ENCODE measurements around the gene PGA4.

GRCh38 chr11:61264371-61264770 is 42.2 kb downstream of the PGA4 start:
- no peak for TF ChIP-seq EGR1 (IDR thresholded peaks at IDR 0.05; ENCODE audit: low read depth in 2 of 2)
- TF ChIP-seq RAD21 (IDR thresholded peaks at IDR 0.05), result no peak
- TF ChIP-seq, protein P1, sequence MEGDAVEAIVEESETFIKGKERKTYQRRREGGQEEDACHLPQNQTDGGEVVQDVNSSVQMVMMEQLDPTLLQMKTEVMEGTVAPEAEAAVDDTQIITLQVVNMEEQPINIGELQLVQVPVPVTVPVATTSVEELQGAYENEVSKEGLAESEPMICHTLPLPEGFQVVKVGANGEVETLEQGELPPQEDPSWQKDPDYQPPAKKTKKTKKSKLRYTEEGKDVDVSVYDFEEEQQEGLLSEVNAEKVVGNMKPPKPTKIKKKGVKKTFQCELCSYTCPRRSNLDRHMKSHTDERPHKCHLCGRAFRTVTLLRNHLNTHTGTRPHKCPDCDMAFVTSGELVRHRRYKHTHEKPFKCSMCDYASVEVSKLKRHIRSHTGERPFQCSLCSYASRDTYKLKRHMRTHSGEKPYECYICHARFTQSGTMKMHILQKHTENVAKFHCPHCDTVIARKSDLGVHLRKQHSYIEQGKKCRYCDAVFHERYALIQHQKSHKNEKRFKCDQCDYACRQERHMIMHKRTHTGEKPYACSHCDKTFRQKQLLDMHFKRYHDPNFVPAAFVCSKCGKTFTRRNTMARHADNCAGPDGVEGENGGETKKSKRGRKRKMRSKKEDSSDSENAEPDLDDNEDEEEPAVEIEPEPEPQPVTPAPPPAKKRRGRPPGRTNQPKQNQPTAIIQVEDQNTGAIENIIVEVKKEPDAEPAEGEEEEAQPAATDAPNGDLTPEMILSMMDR (IDR thresholded peaks at IDR 0.05; ENCODE audit: low read depth, low read length, missing input control), result no peak
- TF ChIP-seq, protein P2, sequence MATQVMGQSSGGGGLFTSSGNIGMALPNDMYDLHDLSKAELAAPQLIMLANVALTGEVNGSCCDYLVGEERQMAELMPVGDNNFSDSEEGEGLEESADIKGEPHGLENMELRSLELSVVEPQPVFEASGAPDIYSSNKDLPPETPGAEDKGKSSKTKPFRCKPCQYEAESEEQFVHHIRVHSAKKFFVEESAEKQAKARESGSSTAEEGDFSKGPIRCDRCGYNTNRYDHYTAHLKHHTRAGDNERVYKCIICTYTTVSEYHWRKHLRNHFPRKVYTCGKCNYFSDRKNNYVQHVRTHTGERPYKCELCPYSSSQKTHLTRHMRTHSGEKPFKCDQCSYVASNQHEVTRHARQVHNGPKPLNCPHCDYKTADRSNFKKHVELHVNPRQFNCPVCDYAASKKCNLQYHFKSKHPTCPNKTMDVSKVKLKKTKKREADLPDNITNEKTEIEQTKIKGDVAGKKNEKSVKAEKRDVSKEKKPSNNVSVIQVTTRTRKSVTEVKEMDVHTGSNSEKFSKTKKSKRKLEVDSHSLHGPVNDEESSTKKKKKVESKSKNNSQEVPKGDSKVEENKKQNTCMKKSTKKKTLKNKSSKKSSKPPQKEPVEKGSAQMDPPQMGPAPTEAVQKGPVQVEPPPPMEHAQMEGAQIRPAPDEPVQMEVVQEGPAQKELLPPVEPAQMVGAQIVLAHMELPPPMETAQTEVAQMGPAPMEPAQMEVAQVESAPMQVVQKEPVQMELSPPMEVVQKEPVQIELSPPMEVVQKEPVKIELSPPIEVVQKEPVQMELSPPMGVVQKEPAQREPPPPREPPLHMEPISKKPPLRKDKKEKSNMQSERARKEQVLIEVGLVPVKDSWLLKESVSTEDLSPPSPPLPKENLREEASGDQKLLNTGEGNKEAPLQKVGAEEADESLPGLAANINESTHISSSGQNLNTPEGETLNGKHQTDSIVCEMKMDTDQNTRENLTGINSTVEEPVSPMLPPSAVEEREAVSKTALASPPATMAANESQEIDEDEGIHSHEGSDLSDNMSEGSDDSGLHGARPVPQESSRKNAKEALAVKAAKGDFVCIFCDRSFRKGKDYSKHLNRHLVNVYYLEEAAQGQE (IDR thresholded peaks at IDR 0.05), result no peak
- TF ChIP-seq, protein P3, sequence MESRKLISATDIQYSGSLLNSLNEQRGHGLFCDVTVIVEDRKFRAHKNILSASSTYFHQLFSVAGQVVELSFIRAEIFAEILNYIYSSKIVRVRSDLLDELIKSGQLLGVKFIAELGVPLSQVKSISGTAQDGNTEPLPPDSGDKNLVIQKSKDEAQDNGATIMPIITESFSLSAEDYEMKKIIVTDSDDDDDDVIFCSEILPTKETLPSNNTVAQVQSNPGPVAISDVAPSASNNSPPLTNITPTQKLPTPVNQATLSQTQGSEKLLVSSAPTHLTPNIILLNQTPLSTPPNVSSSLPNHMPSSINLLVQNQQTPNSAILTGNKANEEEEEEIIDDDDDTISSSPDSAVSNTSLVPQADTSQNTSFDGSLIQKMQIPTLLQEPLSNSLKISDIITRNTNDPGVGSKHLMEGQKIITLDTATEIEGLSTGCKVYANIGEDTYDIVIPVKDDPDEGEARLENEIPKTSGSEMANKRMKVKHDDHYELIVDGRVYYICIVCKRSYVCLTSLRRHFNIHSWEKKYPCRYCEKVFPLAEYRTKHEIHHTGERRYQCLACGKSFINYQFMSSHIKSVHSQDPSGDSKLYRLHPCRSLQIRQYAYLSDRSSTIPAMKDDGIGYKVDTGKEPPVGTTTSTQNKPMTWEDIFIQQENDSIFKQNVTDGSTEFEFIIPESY (IDR thresholded peaks at IDR 0.05), result no peak
- TF ChIP-seq JUND (IDR thresholded peaks at IDR 0.05), result no peak
- TF ChIP-seq, protein P4, sequence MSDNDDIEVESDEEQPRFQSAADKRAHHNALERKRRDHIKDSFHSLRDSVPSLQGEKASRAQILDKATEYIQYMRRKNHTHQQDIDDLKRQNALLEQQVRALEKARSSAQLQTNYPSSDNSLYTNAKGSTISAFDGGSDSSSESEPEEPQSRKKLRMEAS (IDR thresholded peaks at IDR 0.05), result no peak
- TF ChIP-seq ATF3 (IDR thresholded peaks at IDR 0.05), result no peak
- no peak for TF ChIP-seq YY1 (IDR thresholded peaks at IDR 0.05)
- TF ChIP-seq RXRA (IDR thresholded peaks at IDR 0.05), result no peak

Data from liver (tissue), 3 donors.